Esophagus squamous epithelium (tissue), 4 donors: ENCODE results near the gene ZNF683.

Experiments used
- POLR2A ChIP-seq, 4 donors: fragments of 450-650 bp; IDR thresholded peaks; one replicate each; pipeline ENCODE4 v1.6.1; 2017; ENCODE audit warnings: antibody characterized with exemption in 4 of 4, mild to moderate bottlenecking in 4 of 4, moderate library complexity in 3 of 4
- TF ChIP-seq, protein P1 (sequence below), 6 experiments: fragments of 450-650 bp in 4 of 6; fragments of 200-600 bp in 2 of 6; sonication (generic) in 2 of 6; IDR thresholded peaks; one replicate each; pipeline ENCODE4 v1.5.1; 2016 to 2019; ENCODE audit warnings: antibody characterized with exemption in 6 of 6, mild to moderate bottlenecking in 4 of 6, moderate library complexity in 4 of 6

DNA sequence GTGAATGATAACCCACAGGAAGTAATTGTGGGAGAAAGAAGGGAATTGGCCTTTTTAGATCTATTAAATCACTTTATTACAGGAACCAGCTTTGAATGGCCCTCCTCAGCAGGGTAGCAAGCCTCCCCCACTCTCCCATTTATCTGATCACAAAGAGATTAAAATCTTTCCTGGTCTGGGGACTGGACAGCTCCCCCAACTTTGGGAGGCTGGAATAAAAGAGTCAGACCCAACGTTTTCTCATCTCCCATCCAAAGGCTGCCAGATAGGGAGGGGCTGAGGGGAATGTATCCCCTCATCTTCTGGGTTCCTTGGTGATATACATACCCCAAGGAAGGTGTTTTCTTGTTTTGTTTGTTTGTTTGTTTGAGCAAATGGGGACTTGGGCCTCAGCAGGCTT is 40.5 kb upstream of the ZNF683 start:
- TF ChIP-seq, protein P1, sequence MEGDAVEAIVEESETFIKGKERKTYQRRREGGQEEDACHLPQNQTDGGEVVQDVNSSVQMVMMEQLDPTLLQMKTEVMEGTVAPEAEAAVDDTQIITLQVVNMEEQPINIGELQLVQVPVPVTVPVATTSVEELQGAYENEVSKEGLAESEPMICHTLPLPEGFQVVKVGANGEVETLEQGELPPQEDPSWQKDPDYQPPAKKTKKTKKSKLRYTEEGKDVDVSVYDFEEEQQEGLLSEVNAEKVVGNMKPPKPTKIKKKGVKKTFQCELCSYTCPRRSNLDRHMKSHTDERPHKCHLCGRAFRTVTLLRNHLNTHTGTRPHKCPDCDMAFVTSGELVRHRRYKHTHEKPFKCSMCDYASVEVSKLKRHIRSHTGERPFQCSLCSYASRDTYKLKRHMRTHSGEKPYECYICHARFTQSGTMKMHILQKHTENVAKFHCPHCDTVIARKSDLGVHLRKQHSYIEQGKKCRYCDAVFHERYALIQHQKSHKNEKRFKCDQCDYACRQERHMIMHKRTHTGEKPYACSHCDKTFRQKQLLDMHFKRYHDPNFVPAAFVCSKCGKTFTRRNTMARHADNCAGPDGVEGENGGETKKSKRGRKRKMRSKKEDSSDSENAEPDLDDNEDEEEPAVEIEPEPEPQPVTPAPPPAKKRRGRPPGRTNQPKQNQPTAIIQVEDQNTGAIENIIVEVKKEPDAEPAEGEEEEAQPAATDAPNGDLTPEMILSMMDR (IDR thresholded peaks at IDR 0.05), result no peak
- no peak for TF ChIP-seq POLR2A (IDR thresholded peaks at IDR 0.05)
